ENCODE data around the gene KLHL24. TPM values are rescaled to one million over a fixed set of nuclear protein-coding genes. Genes with fewer than 3 reads are reported as not detected.
"Not testable (repeated sequence)": the region's sequence is repeated elsewhere in the genome, so short reads cannot be mapped to it uniquely, and the experiment has no call there.

Gene KLHL24, protein sequence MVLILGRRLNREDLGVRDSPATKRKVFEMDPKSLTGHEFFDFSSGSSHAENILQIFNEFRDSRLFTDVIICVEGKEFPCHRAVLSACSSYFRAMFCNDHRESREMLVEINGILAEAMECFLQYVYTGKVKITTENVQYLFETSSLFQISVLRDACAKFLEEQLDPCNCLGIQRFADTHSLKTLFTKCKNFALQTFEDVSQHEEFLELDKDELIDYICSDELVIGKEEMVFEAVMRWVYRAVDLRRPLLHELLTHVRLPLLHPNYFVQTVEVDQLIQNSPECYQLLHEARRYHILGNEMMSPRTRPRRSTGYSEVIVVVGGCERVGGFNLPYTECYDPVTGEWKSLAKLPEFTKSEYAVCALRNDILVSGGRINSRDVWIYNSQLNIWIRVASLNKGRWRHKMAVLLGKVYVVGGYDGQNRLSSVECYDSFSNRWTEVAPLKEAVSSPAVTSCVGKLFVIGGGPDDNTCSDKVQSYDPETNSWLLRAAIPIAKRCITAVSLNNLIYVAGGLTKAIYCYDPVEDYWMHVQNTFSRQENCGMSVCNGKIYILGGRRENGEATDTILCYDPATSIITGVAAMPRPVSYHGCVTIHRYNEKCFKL
- 249 TPM for total RNA-seq
- long read RNA-seq, full-length matches to known transcripts = 108 of 232 reads
- long read RNA-seq, partial matches to known transcripts = 25 of 232 reads
- long read RNA-seq, other reads (novel, unspliced or antisense) = 99 of 232 reads

DNA sequence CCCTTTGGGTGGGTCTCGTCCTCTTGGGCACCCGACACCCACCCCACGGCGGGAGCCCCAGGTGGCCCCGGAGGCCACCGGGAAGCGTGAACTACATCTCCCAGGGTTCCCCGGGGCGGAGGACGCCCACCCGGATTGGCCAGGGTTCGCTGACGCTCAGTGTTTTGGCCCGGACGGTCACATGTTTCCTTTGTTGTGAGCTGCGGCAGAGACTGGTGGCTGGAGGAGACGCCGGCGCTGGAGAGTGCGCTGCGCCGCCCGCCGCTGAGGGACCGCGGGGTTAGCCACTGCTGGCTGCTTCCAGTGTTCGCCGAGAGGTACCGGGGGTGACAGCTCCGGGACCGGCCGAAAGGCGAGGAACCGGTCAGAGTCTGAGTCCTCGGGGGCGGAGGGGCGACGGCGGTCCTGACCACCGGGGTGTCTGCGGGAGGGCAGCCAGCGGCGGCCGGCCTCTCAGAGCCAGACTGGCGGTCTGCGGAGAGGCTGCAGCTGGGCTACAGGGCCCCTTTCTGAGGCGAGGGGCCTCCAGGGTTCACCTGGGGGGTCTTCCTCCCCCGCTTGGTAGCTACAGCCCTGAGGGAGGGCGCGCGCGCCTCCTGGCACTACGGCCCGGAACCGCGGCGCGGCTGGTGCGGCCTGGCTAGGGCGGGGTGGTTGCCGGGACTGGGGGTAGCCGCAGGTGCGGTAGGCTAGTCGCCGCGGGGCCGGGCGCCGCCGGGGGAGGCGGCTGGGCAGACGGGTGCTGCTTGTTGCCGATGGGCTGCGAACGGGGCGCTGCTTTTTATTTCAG lies at the start of gene KLHL24:
Gene KLHL24, plus strand, starts transcription at position 193 of the 790 bp plus-strand sequence. CDS start 14,734 bp downstream, outside the sequence.
- intact Hi-C loops (cut with DNase I) = loop anchor here (5.0 to 10.0 kb wide), 2 partner anchors 131 to 372 kb away; no protein-coding TSS in a partner anchor
- DNase-seq (peak; percentile 95), ATAC-seq (ENCODE audit: poor library complexity) (peak; percentile 89)

- ATAC-seq (ENCODE audit: poor library complexity) (no peak), DNase-seq (no peak)
- intact Hi-C loops (cut with DNase I) = no loop called here
Observed at GRCh38 chr3:183586477-183586876, 48.9 kb upstream of the KLHL24 start.

DNA sequence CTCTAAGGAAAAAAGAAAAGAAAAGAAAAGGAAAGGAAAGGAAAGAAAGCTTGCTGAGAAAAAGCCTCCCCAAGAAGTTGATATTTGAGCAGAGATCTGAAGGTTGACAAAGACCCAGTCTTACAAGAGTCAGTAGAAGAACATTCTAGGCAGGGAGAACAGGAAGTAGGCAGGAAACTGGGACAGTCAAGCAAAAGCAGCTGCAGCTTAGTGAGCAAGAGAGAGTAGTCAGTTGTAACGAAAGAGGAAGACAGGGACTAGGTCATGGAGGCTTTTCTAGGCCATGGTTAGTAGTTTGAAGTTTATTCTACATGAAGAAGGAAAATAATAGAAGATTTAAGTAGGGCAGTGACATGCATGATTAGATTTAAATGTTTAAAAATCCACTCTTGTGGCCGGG lies 48.1 kb upstream of the KLHL24 start:
- intact Hi-C loops (cut with DNase I) = no loop called here
- ATAC-seq (ENCODE audit: poor library complexity) = no peak
- no peak for DNase-seq

DNA sequence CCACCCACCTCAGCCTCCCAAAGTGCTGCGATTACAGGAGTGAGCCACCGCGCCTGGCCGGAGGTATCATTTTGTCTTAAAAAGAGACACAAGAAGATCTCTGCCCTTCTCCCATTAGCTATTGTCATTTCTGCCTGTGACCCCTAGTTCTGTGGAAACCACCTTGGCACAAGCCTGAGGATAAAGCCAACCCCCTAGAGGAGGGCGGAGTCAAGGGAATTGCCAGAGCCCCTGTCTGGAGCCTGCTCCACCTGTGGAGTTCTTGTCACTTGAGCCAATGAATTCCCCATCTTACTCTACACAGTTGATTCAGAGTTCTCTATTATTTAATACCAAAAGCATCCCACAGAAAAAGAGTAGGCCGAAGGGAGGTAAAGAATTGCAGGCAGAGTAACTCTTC lies 45.0 kb upstream of the KLHL24 start:
- DNase-seq (no peak), ATAC-seq (ENCODE audit: poor library complexity) (no peak)
- intact Hi-C loops (cut with DNase I) = no loop called here

DNA sequence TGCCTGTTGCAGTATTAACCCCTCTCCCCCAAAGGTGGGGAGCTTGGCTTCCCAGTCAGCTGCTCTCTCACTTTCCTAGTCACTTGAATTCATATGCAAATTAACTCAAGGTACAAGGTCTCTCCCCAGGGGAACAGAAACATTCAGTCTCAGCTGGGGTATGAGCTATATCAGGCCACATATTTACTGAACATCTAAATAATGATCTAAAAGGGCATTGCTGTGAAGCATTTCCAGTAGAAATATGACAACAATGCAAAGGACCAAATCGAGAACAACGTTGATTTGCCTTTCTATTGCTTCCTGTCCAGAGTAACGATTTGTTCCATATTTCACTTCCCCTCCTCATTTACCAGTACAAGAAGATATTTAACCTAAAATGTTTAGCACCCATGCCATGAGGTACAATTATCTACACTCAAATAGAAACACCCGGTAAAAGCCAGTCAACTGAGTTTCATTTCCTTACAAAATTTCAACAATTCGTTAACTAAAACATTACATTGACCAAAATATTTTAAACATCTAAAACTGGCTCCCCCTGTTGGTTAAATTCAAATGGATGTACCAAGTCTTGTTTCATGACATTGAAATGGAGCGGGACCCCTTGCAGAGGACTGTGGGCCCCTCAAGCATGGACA lies 43.4 kb upstream of the KLHL24 start:
- DNase-seq (no peak), ATAC-seq (ENCODE audit: poor library complexity) (no peak)
- intact Hi-C loops (cut with DNase I) = no loop called here

DNA sequence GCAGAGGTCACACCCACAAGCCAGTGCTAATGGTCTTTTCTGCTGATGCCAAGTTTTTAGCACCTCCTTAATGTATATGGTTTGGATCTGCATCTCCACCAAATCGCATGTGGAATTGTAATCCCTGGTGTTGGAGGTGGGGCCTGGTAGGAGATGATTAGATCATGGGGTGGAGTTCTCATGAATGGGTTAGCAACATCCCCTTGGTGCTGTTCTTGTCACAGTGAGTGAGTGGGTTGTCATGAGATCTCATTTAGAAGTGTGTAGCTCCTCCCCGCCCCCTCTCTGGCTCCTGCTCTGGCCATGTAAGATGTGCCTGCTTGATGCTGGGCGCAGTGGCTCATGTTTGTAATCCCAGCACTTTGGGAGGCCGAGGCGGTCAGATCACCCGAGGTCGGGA lies 42.6 kb upstream of the KLHL24 start:
- intact Hi-C loops (cut with DNase I) = no loop called here
- ATAC-seq (ENCODE audit: poor library complexity) (no peak), DNase-seq (no peak)

DNA sequence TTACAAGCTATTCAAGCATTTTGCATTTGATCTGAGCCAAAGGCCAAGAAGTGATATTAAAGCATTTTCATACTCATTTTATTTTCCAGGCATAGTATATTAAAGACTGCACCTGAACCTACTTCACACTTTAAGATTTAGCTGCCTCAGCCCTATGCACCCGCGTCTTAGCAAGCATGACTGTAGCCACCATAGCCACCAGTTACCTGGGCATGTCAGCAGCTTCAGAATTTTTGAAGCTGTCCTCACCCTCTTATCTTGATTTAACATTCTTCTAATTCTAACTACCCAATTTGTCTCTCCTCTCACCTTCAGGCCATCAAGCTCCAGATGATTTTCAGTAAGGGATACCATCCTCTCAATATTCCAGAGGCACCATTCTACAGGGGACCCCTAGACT lies 40.8 kb upstream of the KLHL24 start:
- ATAC-seq (ENCODE audit: poor library complexity) (no peak), DNase-seq (no peak)
- intact Hi-C loops (cut with DNase I) = no loop called here

GRCh38 chr3:183597959-183598358 lies 37.5 kb upstream of the KLHL24 start:
- ATAC-seq (ENCODE audit: poor library complexity) = no peak
- no peak for DNase-seq
- intact Hi-C loops (cut with DNase I) = no loop called here

GRCh38 chr3:183611326-183611725 lies 24.1 kb upstream of the KLHL24 start:
- DNase-seq; ATAC-seq (ENCODE audit: poor library complexity); intact Hi-C loops (cut with DNase I): not testable (repeated sequence)

GRCh38 chr3:183613366-183614285 lies 21.8 kb upstream of the KLHL24 start:
- ATAC-seq (ENCODE audit: poor library complexity) = peak; percentile 48
- intact Hi-C loops (cut with DNase I) = no loop called here

DNA sequence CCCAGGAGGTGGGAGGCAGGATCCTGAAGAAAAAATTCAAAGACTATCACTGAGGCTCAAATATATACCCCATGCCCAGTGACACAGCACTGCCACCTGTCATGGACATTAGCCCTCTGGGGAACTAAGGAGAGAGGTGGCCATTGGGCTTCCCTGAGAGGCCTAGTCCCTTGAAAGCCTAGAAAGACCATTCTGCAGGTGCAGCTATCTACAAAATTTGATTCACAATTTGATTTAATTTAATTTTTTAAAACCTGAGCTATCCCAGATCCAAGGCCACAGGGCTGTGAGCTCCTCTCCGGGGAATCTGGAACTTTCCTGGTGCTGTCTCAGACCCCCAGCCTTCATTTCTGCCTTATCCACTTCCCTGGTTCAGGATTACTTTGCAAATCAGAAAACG lies 16.9 kb upstream of the KLHL24 start:
- DNase-seq (no peak), ATAC-seq (ENCODE audit: poor library complexity) (no peak)
- intact Hi-C loops (cut with DNase I) = no loop called here

More at GRCh38 chr3:183613366-183614285, 21.8 kb upstream of the KLHL24 start:
- DNase-seq = no peak

- intact Hi-C loops (cut with DNase I) = no loop called here
- DNase-seq = no peak
Observed at GRCh38 chr3:183619010-183619409, 16.4 kb upstream of the KLHL24 start.

GRCh38 chr3:183619624-183620251 lies 15.7 kb upstream of the KLHL24 start:
- ATAC-seq (ENCODE audit: poor library complexity) = no peak
- intact Hi-C loops (cut with DNase I) = no loop called here
- DNase-seq = no peak

More at GRCh38 chr3:183619010-183619409, 16.4 kb upstream of the KLHL24 start:
- ATAC-seq (ENCODE audit: poor library complexity) = no peak

DNA sequence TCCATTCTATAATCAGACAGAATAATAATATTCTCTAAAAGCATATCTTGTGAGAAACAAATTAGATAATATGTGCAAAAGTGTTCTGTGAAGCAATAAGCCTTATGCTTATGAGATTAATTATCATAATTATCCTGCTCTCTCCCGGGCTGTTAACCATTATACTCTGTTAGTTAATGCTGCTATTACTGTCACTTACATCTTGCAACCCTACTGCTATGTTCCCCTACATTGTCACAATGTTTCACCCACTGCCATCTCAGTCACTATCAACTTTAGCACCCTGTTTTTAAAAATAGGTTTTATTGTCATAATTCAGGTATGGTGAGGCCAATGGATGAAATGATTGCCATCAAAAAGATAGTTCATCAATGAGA lies 15.2 kb upstream of the KLHL24 start:
- ATAC-seq (ENCODE audit: poor library complexity) = no peak
- no peak for DNase-seq
- intact Hi-C loops (cut with DNase I) = no loop called here

GRCh38 chr3:183622473-183622872 lies 12.9 kb upstream of the KLHL24 start:
- ATAC-seq (ENCODE audit: poor library complexity); intact Hi-C loops (cut with DNase I); DNase-seq: not testable (repeated sequence)

DNA sequence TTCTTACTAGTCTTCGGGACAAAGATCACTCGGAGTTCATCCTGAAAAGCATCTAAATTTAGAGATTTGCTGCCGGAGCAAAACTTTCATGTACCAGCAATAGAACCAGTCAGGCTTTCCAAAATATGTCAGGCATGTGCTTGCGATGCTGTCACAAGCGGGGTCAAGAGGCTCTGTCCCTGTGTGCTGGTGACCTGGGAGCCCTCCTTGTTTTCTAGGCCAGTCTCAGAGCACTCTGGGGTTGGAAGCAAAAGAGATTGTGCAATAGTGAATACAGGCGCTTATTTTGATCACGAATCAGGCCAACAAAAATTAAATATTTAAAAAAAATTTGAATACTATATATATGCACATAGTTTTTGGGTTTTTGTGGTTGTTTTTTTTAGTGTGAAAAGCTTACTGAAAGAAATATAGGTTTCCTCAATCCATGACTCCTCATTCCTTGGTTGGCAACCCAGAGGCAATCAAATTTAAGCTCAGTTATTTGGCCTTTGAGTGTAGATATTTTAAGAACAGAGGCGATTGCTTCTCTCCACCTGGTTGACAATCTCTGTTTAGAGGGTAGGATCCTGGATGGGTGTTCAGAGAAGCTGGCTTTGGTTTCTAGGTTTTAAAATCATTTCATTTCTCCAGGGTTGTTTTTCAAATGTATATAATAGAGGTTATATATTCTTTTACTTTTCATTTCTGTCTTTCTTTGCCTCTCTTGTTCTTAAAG lies 8.4 kb upstream of the KLHL24 start:
- ATAC-seq (ENCODE audit: poor library complexity) = peak; percentile 89
- intact Hi-C loops (cut with DNase I) = loop anchor here (5.0 kb wide), 1 partner anchor 45 kb away; no protein-coding TSS in a partner anchor
- peak; percentile 74 for DNase-seq
